Activated naive CD4-positive, alpha-beta T cell treated with anti-CD3 and anti-CD28 coated beads, Interleukin-2, amount 50 U/mL, for 24 hours (primary cell): ENCODE measurements around the gene HPCAL1.

Source experiments
- H3K27ac Mint-ChIP-seq: one replicate; pipeline ENCODE4 v1.8.0; 2021; ENCODE audit warnings: mild to moderate bottlenecking, mixed read lengths
- H3K27me3 Mint-ChIP-seq: one replicate; pipeline ENCODE4 v1.8.0; 2021; ENCODE audit warnings: mixed read lengths
- H3K36me3 Mint-ChIP-seq: one replicate; pipeline ENCODE4 v1.8.0; 2021; ENCODE audit warnings: mixed read lengths
- H3K4me1 Mint-ChIP-seq: one replicate; pipeline ENCODE4 v1.8.0; 2021; ENCODE audit warnings: mixed read lengths
- H3K4me3 Mint-ChIP-seq: one replicate; pipeline ENCODE4 v1.8.0; 2021; ENCODE audit warnings: mild to moderate bottlenecking, mixed read lengths
- H3K9me3 Mint-ChIP-seq: one replicate; pipeline ENCODE4 v1.8.0; 2021; ENCODE audit warnings: mixed read lengths

Gene HPCAL1

GRCh38 chr2:10352361-10352760, 49.7 kb downstream of the HPCAL1 start:
- H3K4me3 Mint-ChIP-seq = no peak overlapping the region
- H3K4me1 Mint-ChIP-seq = peaks cover 76% of the 10 kb centered on the region
- H3K9me3 Mint-ChIP-seq = no peaks in the 10 kb centered on the region
- H3K27me3 Mint-ChIP-seq = no peaks in the 10 kb centered on the region
- peaks cover 11% of the 10 kb centered on the region for H3K36me3 Mint-ChIP-seq
- H3K27ac Mint-ChIP-seq = peak overlapping the region; percentile 25

GRCh38 chr2:10352972-10353371, 50.3 kb downstream of the HPCAL1 start:
- Mint-ChIP-seq H3K36me3 (peaks cover 11% of the 10 kb centered on the region), H3K4me1 (peaks cover 75% of the 10 kb centered on the region), H3K4me3 (no peak overlapping the region), H3K27ac (peak overlapping the region; percentile 46), H3K9me3 (no peaks in the 10 kb centered on the region), H3K27me3 (no peaks in the 10 kb centered on the region)

- Mint-ChIP-seq H3K27ac (peak overlapping the region; percentile 37), H3K27me3 (no peaks in the 10 kb centered on the region), H3K4me3 (no peak overlapping the region), H3K36me3 (peaks cover 11% of the 10 kb centered on the region), H3K4me1 (peaks cover 72% of the 10 kb centered on the region), H3K9me3 (no peaks in the 10 kb centered on the region)
Observed at GRCh38 chr2:10353931-10354330, 51.2 kb downstream of the HPCAL1 start.

GRCh38 chr2:10354399-10354798, 51.7 kb downstream of the HPCAL1 start:
- no peak overlapping the region for H3K4me3 Mint-ChIP-seq
- no peaks in the 10 kb centered on the region for H3K27me3 Mint-ChIP-seq
- no peaks in the 10 kb centered on the region for H3K9me3 Mint-ChIP-seq
- H3K36me3 Mint-ChIP-seq = peaks cover 9% of the 10 kb centered on the region
- H3K27ac Mint-ChIP-seq = no peak overlapping the region
- peaks cover 69% of the 10 kb centered on the region for H3K4me1 Mint-ChIP-seq

GRCh38 chr2:10355471-10356438, 53.1 kb downstream of the HPCAL1 start:
- H3K4me3 Mint-ChIP-seq = peak overlapping the region; percentile 15

GRCh38 chr2:10356439-10356811, 53.7 kb downstream of the HPCAL1 start:
- Mint-ChIP-seq H3K9me3 (no peaks in the 10 kb centered on the region), H3K36me3 (peaks cover 5% of the 10 kb centered on the region), H3K4me3 (no peak overlapping the region), H3K4me1 (peaks cover 60% of the 10 kb centered on the region), H3K27ac (peak overlapping the region; percentile 24), H3K27me3 (no peaks in the 10 kb centered on the region)

More at GRCh38 chr2:10355471-10356438, 53.1 kb downstream of the HPCAL1 start:
- Mint-ChIP-seq H3K27me3 (no peaks in the 10 kb centered on the region), H3K9me3 (no peaks in the 10 kb centered on the region), H3K27ac (peak overlapping the region; percentile 24), H3K36me3 (peaks cover 7% of the 10 kb centered on the region), H3K4me1 (peaks cover 64% of the 10 kb centered on the region)

GRCh38 chr2:10357193-10358169, 54.8 kb downstream of the HPCAL1 start:
- peaks cover 5% of the 10 kb centered on the region for H3K36me3 Mint-ChIP-seq
- no peaks in the 10 kb centered on the region for H3K27me3 Mint-ChIP-seq
- H3K9me3 Mint-ChIP-seq = no peaks in the 10 kb centered on the region
- H3K4me3 Mint-ChIP-seq = no peak overlapping the region
- peaks cover 57% of the 10 kb centered on the region for H3K4me1 Mint-ChIP-seq
- peak overlapping the region; percentile 68 for H3K27ac Mint-ChIP-seq

GRCh38 chr2:10359246-10359645, 56.5 kb downstream of the HPCAL1 start:
- Mint-ChIP-seq H3K36me3 (no peaks in the 10 kb centered on the region), H3K27me3 (no peaks in the 10 kb centered on the region), H3K4me3 (no peak overlapping the region), H3K9me3 (no peaks in the 10 kb centered on the region), H3K4me1 (peaks cover 53% of the 10 kb centered on the region), H3K27ac (no peak overlapping the region)

GRCh38 chr2:10359731-10360329, 57.1 kb downstream of the HPCAL1 start:
- no peaks in the 10 kb centered on the region for H3K9me3 Mint-ChIP-seq
- H3K4me1 Mint-ChIP-seq = peaks cover 50% of the 10 kb centered on the region
- H3K27ac Mint-ChIP-seq = peak overlapping the region; percentile 88
- no peaks in the 10 kb centered on the region for H3K36me3 Mint-ChIP-seq
- no peaks in the 10 kb centered on the region for H3K27me3 Mint-ChIP-seq
- H3K4me3 Mint-ChIP-seq = no peak overlapping the region

- Mint-ChIP-seq H3K27ac (peak overlapping the region; percentile 3), H3K27me3 (no peaks in the 10 kb centered on the region), H3K4me3 (no peak overlapping the region), H3K9me3 (no peaks in the 10 kb centered on the region), H3K36me3 (no peaks in the 10 kb centered on the region), H3K4me1 (peaks cover 52% of the 10 kb centered on the region)
Observed at GRCh38 chr2:10360460-10360849, 57.8 kb downstream of the HPCAL1 start.

- Mint-ChIP-seq H3K36me3 (no peaks in the 10 kb centered on the region), H3K27ac (peak overlapping the region; percentile 3), H3K9me3 (no peaks in the 10 kb centered on the region), H3K4me1 (peaks cover 46% of the 10 kb centered on the region), H3K4me3 (no peak overlapping the region), H3K27me3 (no peaks in the 10 kb centered on the region)
Observed at GRCh38 chr2:10360850-10361588, 58.3 kb downstream of the HPCAL1 start.

GRCh38 chr2:10362096-10362897, 59.6 kb downstream of the HPCAL1 start:
- H3K4me3 Mint-ChIP-seq = no peak overlapping the region
- H3K4me1 Mint-ChIP-seq = peaks cover 42% of the 10 kb centered on the region
- peak overlapping the region; percentile 84 for H3K27ac Mint-ChIP-seq
- no peaks in the 10 kb centered on the region for H3K9me3 Mint-ChIP-seq
- H3K27me3 Mint-ChIP-seq = no peaks in the 10 kb centered on the region
- H3K36me3 Mint-ChIP-seq = no peaks in the 10 kb centered on the region

- no peak overlapping the region for H3K4me3 Mint-ChIP-seq
- H3K27ac Mint-ChIP-seq = no peak overlapping the region
- H3K9me3 Mint-ChIP-seq = no peaks in the 10 kb centered on the region
- no peaks in the 10 kb centered on the region for H3K36me3 Mint-ChIP-seq
- H3K27me3 Mint-ChIP-seq = no peaks in the 10 kb centered on the region
- peaks cover 43% of the 10 kb centered on the region for H3K4me1 Mint-ChIP-seq
Observed at GRCh38 chr2:10362898-10363454, 60.3 kb downstream of the HPCAL1 start.
